Measurements from ENCODE around the gene EFHD1. TPM values are rescaled to one million over a fixed set of nuclear protein-coding genes. Genes with fewer than 3 reads are reported as not detected.

Gene EFHD1
- total and polyA plus RNA-seq, 9 of the 15 experiments (the other 6 are each of a cell fraction or from before 2014, with no cell fraction given), result 0.66 to 9.1 (median 2.0) TPM

GRCh38 chr2:232731470-232731869 lies 98.1 kb downstream of the EFHD1 start:
- H3K79me2 ChIP-seq (ENCODE audit: control insufficient read depth, insufficient read depth, low read length), result peaks cover 34% of the 10 kb centered on the region
- WGBS (ENCODE audit: insufficient coverage, low coverage, missing lambda C conversion rate), result 97% methylated on average over 2 of the region's 2 CpGs
- no peak for ATAC-seq
- in situ Hi-C loops (cut with MboI) (no loop called here), intact Hi-C loops (cut with micrococcal nuclease) (no loop called here)
- no peaks in the 10 kb centered on the region for H3K27me3 ChIP-seq (ENCODE audit: control insufficient read depth in 2 of 2, insufficient read depth in 2 of 2, low read length in 2 of 2)
- FAIRE-seq, result no peak
- no peak overlapping the region for H3K4me2 ChIP-seq (ENCODE audit: insufficient read depth, low read length)
- no TSS peak for BruUV-seq (replicated peaks)
- H3K9me3 ChIP-seq (replicated peaks; ENCODE audit: control insufficient read depth, insufficient read depth, low read depth, low read length), result no peaks in the 10 kb centered on the region
- no peak overlapping the region for H3K9ac ChIP-seq (ENCODE audit: insufficient read depth in 1 of 2, low read depth in 2 of 2, low read length in 2 of 2)
- no peak overlapping the region for H3K27ac ChIP-seq (ENCODE audit: extremely low read depth, low read depth, low read length)
- H4K20me1 ChIP-seq (replicated peaks; ENCODE audit: control insufficient read depth, insufficient read depth, low read length), result 0 out of 2 replicates have a peak, but pooled peaks cover 2% of the 10 kb centered on the region
- CTCF ChIA-PET (ENCODE audit: low intra/inter-chr PET ratio), result no interaction called here
- POLR2A ChIA-PET, result interaction anchor here (0.9 to 1.5 kb wide), 2 partner anchors 9 to 561 kb away, joined by 3 read pairs; no protein-coding TSS in a partner anchor
- no peaks in the 10 kb centered on the region for H3K4me1 ChIP-seq (replicated peaks in 1 of 2; ENCODE audit: control insufficient read depth in 2 of 2, insufficient read depth in 2 of 2, low read length in 2 of 2)
- H3K36me3 ChIP-seq (ENCODE audit: control insufficient read depth, insufficient read depth, low read length), result peaks cover 52% of the 10 kb centered on the region
- H2AFZ ChIP-seq (ENCODE audit: low read depth, low read length), result no peak overlapping the region
- no peak overlapping the region for H3K4me3 ChIP-seq
- no peak for DNase-seq (ENCODE audit: extremely low read depth in 1 of 4, low spot score in 3 of 4)
- H3K9me1 ChIP-seq (ENCODE audit: control insufficient read depth, insufficient read depth, low read length), result no peaks in the 10 kb centered on the region
- TF ChIP-seq PRDM10 (IDR thresholded peaks at IDR 0.05; ENCODE audit: partially characterized antibody) (no peak), ZNF174 (CRISPR knock-in tag; IDR thresholded peaks at IDR 0.05) (no peak), ZNF431 (CRISPR knock-in tag; IDR thresholded peaks at IDR 0.05) (no peak), GABPB2 (CRISPR knock-in tag; conservative IDR thresholded peaks at IDR 0.05) (no peak), KLF13 (tag; IDR thresholded peaks at IDR 0.05; ENCODE audit: borderline replicate concordance, low read depth) (no peak), RBM22 (IDR thresholded peaks at IDR 0.05; ENCODE audit: low read depth, low read length, poor library complexity, severe bottlenecking) (no peak), MECOM (CRISPR knock-in tag; IDR thresholded peaks at IDR 0.05) (no peak), ZNF655 (CRISPR knock-in tag; IDR thresholded peaks at IDR 0.05) (no peak), ZNF347 (CRISPR knock-in tag; IDR thresholded peaks at IDR 0.05; ENCODE audit: low read depth) (no peak), HDAC3 (IDR thresholded peaks at IDR 0.05; ENCODE audit: borderline replicate concordance, partially characterized antibody) (no peak), ZSCAN32 (CRISPR knock-in tag; IDR thresholded peaks at IDR 0.05) (no peak), PURB (CRISPR knock-in tag; IDR thresholded peaks at IDR 0.05; ENCODE audit: low read depth) (no peak)
- TF ChIP-seq, protein P1, sequence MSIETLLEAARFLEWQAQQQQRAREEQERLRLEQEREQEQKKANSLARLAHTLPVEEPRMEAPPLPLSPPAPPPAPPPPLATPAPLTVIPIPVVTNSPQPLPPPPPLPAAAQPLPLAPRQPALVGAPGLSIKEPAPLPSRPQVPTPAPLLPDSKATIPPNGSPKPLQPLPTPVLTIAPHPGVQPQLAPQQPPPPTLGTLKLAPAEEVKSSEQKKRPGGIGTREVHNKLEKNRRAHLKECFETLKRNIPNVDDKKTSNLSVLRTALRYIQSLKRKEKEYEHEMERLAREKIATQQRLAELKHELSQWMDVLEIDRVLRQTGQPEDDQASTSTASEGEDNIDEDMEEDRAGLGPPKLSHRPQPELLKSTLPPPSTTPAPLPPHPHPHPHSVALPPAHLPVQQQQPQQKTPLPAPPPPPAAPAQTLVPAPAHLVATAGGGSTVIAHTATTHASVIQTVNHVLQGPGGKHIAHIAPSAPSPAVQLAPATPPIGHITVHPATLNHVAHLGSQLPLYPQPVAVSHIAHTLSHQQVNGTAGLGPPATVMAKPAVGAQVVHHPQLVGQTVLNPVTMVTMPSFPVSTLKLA (conservative IDR thresholded peaks at IDR 0.05), result no peak

All from K562 (cell line).